Measurements from ENCODE around the gene INAFM2. TPM values are rescaled to one million over a fixed set of nuclear protein-coding genes. Genes with fewer than 3 reads are reported as not detected.

Gene INAFM2
- total and polyA plus RNA-seq, 2 experiments from 2014 or later: 13.7 to 19.5 TPM

GRCh38 chr15:40349163-40349562 is 25.7 kb downstream of the INAFM2 start:
- TF ChIP-seq, protein P1, sequence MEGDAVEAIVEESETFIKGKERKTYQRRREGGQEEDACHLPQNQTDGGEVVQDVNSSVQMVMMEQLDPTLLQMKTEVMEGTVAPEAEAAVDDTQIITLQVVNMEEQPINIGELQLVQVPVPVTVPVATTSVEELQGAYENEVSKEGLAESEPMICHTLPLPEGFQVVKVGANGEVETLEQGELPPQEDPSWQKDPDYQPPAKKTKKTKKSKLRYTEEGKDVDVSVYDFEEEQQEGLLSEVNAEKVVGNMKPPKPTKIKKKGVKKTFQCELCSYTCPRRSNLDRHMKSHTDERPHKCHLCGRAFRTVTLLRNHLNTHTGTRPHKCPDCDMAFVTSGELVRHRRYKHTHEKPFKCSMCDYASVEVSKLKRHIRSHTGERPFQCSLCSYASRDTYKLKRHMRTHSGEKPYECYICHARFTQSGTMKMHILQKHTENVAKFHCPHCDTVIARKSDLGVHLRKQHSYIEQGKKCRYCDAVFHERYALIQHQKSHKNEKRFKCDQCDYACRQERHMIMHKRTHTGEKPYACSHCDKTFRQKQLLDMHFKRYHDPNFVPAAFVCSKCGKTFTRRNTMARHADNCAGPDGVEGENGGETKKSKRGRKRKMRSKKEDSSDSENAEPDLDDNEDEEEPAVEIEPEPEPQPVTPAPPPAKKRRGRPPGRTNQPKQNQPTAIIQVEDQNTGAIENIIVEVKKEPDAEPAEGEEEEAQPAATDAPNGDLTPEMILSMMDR (IDR thresholded peaks at IDR 0.05; ENCODE audit: poor library complexity): no peak
- TF ChIP-seq EZH2 (IDR thresholded peaks at IDR 0.05; ENCODE audit: borderline replicate concordance) (no peak), EZH2phosphoT487 (IDR thresholded peaks at IDR 0.05; ENCODE audit: low read depth, severe bottlenecking, unreplicated experiment) (no peak)
- Histone ChIP-seq H3K4me1 (ENCODE audit: insufficient read depth) (peaks cover 50% of the 10 kb centered on the region), H3K27ac (peak overlapping the region; percentile 97), H4K20me1 (ENCODE audit: insufficient read depth, poor library complexity, severe bottlenecking) (no peaks in the 10 kb centered on the region), H3K36me3 (replicated peaks; ENCODE audit: insufficient read depth, low read depth) (no peaks in the 10 kb centered on the region), H3K9me2 (replicated peaks; ENCODE audit: insufficient read depth) (no peaks in the 10 kb centered on the region), H3K79me2 (peaks cover 5% of the 10 kb centered on the region), H3K9me3 (ENCODE audit: low read depth) (no peaks in the 10 kb centered on the region), H3K27me3 (no peaks in the 10 kb centered on the region), H3K4me3 (no peak overlapping the region), H3K4me2 (no peak overlapping the region), H2AFZ (no peak overlapping the region)
- no peak for DNase-seq (ENCODE audit: low spot score)
- WGBS (ENCODE audit: low lambda C conversion rate, missing lambda C conversion rate): 68% methylated on average over 5 of the region's 5 CpGs

DNA sequence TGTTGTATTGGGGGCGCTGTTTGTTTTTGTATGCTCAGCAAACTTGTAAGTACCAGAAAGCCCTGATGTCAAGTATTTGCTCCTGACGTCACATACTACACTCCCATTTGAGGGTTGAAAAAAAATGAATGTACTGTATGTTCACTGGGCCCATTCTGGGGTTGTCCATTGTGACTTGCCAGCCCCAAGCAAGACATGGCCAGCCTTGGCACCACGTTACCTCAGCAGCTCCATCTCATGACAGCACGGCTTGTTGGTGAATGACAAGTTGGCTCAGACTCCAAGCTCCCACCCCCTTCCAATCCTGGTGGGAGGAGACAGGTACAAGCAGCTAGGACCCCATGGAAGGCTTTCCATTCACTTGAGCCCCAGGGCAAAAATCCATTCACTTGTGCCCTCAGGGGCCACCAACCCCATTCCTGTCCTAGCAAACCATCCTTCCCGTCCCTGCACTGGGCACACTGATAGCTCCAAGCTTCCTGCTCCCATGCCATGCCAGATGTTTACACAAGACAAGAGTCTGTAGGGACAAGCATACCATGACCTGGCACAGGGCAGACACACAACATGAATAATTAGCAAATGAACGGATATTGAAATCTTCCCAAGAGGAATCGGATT is 28.9 kb downstream of the INAFM2 start:
- no peak overlapping the region for H3K4me3 ChIP-seq
- H2AFZ ChIP-seq: no peak overlapping the region
- WGBS (ENCODE audit: low lambda C conversion rate, missing lambda C conversion rate): 88% methylated on average over 7 of the region's 7 CpGs
- TF ChIP-seq, protein P1 (IDR thresholded peaks at IDR 0.05; ENCODE audit: poor library complexity): no peak
- TF ChIP-seq EZH2phosphoT487 (IDR thresholded peaks at IDR 0.05; ENCODE audit: low read depth, severe bottlenecking, unreplicated experiment): no peak
- TF ChIP-seq EZH2 (IDR thresholded peaks at IDR 0.05; ENCODE audit: borderline replicate concordance): no peak
- peaks cover 33% of the 10 kb centered on the region for H3K4me1 ChIP-seq (ENCODE audit: insufficient read depth)
- H3K79me2 ChIP-seq: peaks cover 5% of the 10 kb centered on the region
- H3K27me3 ChIP-seq: no peaks in the 10 kb centered on the region
- no peaks in the 10 kb centered on the region for H3K36me3 ChIP-seq (replicated peaks; ENCODE audit: insufficient read depth, low read depth)
- H3K9me2 ChIP-seq (replicated peaks; ENCODE audit: insufficient read depth): no peaks in the 10 kb centered on the region
- no peaks in the 10 kb centered on the region for H3K9me3 ChIP-seq (ENCODE audit: low read depth)
- peak overlapping the region; percentile 67 for H3K4me2 ChIP-seq
- H4K20me1 ChIP-seq (ENCODE audit: insufficient read depth, poor library complexity, severe bottlenecking): no peaks in the 10 kb centered on the region
- H3K27ac ChIP-seq: peak overlapping the region; percentile 63
- DNase-seq (ENCODE audit: low spot score): no peak

GRCh38 chr15:40353697-40354096 is 30.2 kb downstream of the INAFM2 start:
- Histone ChIP-seq H3K4me3 (no peak overlapping the region), H4K20me1 (ENCODE audit: insufficient read depth, poor library complexity, severe bottlenecking) (no peaks in the 10 kb centered on the region), H3K9me2 (replicated peaks; ENCODE audit: insufficient read depth) (no peaks in the 10 kb centered on the region), H3K27ac (peak overlapping the region; percentile 34), H2AFZ (no peak overlapping the region), H3K4me1 (ENCODE audit: insufficient read depth) (peaks cover 26% of the 10 kb centered on the region), H3K27me3 (no peaks in the 10 kb centered on the region), H3K9me3 (ENCODE audit: low read depth) (no peaks in the 10 kb centered on the region), H3K4me2 (peak overlapping the region; percentile 67), H3K36me3 (replicated peaks; ENCODE audit: insufficient read depth, low read depth) (no peaks in the 10 kb centered on the region), H3K79me2 (peaks cover 5% of the 10 kb centered on the region)
- no peak for DNase-seq (ENCODE audit: low spot score)
- WGBS (ENCODE audit: low lambda C conversion rate, missing lambda C conversion rate): 57% methylated on average over 5 of the region's 5 CpGs
- TF ChIP-seq, protein P1 (IDR thresholded peaks at IDR 0.05; ENCODE audit: poor library complexity): no peak
- TF ChIP-seq EZH2 (IDR thresholded peaks at IDR 0.05; ENCODE audit: borderline replicate concordance): no peak
- TF ChIP-seq EZH2phosphoT487 (IDR thresholded peaks at IDR 0.05; ENCODE audit: low read depth, severe bottlenecking, unreplicated experiment): no peak

Data from hepatocyte (in vitro differentiated cells).